Liver (tissue), 3 donors: ENCODE data around the gene ADRM1.

ENCODE experiments used
- TF ChIP-seq, protein P1 (sequence below): IDR thresholded peaks from 2 replicates; pipeline ENCODE4 v1.6.1; 2016; ENCODE audit warnings: antibody characterized with exemption
- TF ChIP-seq, protein P2 (sequence below): fragments of 150-350 bp; IDR thresholded peaks from 2 replicates; pipeline ENCODE4 v1.5.1; 2017; ENCODE audit warnings: improper control_type of control experiment, low read depth, low read length; ENCODE audit not compliant: missing input control
- TF ChIP-seq, protein P3 (sequence below): IDR thresholded peaks from 2 replicates; pipeline ENCODE4 v1.6.1; 2016; ENCODE audit warnings: antibody characterized with exemption, mild to moderate bottlenecking
- TF ChIP-seq, protein P4 (sequence below): IDR thresholded peaks from 2 replicates; pipeline ENCODE4 v1.6.1; 2016; ENCODE audit warnings: antibody characterized with exemption
- donor health status: healthy.
- donor health status: healthy.

DNA sequence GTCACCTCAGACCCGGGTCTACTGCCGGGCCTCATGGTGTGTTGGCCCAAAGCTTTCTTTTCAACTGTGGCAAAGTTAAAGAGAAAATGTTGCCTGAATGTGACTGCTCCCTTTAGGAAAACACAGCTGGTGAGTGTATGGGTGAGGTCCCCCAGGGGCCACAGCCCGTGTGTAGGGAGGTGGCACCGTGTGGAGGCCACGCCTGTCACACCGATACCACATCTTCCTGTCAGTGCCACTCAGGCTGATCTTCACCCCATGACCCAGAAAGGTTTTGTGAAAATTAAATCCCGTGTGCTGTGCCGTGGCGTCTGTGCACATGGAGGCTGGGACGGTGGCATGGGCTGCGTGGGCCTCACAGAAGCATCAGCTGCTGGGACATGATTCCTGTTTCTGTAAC, 10.7 kb upstream of the ADRM1 start:
- TF ChIP-seq, protein P1, sequence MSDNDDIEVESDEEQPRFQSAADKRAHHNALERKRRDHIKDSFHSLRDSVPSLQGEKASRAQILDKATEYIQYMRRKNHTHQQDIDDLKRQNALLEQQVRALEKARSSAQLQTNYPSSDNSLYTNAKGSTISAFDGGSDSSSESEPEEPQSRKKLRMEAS, result no peak
- TF ChIP-seq, protein P2, sequence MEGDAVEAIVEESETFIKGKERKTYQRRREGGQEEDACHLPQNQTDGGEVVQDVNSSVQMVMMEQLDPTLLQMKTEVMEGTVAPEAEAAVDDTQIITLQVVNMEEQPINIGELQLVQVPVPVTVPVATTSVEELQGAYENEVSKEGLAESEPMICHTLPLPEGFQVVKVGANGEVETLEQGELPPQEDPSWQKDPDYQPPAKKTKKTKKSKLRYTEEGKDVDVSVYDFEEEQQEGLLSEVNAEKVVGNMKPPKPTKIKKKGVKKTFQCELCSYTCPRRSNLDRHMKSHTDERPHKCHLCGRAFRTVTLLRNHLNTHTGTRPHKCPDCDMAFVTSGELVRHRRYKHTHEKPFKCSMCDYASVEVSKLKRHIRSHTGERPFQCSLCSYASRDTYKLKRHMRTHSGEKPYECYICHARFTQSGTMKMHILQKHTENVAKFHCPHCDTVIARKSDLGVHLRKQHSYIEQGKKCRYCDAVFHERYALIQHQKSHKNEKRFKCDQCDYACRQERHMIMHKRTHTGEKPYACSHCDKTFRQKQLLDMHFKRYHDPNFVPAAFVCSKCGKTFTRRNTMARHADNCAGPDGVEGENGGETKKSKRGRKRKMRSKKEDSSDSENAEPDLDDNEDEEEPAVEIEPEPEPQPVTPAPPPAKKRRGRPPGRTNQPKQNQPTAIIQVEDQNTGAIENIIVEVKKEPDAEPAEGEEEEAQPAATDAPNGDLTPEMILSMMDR, result no peak
- TF ChIP-seq, protein P3, sequence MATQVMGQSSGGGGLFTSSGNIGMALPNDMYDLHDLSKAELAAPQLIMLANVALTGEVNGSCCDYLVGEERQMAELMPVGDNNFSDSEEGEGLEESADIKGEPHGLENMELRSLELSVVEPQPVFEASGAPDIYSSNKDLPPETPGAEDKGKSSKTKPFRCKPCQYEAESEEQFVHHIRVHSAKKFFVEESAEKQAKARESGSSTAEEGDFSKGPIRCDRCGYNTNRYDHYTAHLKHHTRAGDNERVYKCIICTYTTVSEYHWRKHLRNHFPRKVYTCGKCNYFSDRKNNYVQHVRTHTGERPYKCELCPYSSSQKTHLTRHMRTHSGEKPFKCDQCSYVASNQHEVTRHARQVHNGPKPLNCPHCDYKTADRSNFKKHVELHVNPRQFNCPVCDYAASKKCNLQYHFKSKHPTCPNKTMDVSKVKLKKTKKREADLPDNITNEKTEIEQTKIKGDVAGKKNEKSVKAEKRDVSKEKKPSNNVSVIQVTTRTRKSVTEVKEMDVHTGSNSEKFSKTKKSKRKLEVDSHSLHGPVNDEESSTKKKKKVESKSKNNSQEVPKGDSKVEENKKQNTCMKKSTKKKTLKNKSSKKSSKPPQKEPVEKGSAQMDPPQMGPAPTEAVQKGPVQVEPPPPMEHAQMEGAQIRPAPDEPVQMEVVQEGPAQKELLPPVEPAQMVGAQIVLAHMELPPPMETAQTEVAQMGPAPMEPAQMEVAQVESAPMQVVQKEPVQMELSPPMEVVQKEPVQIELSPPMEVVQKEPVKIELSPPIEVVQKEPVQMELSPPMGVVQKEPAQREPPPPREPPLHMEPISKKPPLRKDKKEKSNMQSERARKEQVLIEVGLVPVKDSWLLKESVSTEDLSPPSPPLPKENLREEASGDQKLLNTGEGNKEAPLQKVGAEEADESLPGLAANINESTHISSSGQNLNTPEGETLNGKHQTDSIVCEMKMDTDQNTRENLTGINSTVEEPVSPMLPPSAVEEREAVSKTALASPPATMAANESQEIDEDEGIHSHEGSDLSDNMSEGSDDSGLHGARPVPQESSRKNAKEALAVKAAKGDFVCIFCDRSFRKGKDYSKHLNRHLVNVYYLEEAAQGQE, result no peak
- TF ChIP-seq, protein P4, sequence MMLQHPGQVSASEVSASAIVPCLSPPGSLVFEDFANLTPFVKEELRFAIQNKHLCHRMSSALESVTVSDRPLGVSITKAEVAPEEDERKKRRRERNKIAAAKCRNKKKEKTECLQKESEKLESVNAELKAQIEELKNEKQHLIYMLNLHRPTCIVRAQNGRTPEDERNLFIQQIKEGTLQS, result no peak
